HFF-Myc (cell line): ENCODE measurements around the gene WDR73.
"Not testable (repeated sequence)": the region's sequence is repeated elsewhere in the genome, so short reads cannot be mapped to it uniquely, and the experiment has no call there.

Experiments used
- DNase-seq: peaks from one replicate; pipeline ENCODE4 v3.0.0-alpha.2; 2011; ENCODE audit warnings: low read depth; ENCODE audit errors: extremely low read depth
- H3K4me3 ChIP-seq: replicated peaks from 2 replicates; pipeline ENCODE4 v1.5.1; 2011; ENCODE audit warnings: low read depth, mild to moderate bottlenecking, control low read depth, low read length
- TF ChIP-seq, protein P1 (sequence below): IDR thresholded peaks from 2 replicates; pipeline ENCODE4 v1.5.1; 2012; ENCODE audit warnings: mild to moderate bottlenecking, low read depth, low read length, control low read depth; ENCODE audit errors: missing control alignments

WDR73 gene

GRCh38 chr15:84645997-84646396 lies 8.1 kb downstream of the WDR73 start:
- TF ChIP-seq, protein P1, sequence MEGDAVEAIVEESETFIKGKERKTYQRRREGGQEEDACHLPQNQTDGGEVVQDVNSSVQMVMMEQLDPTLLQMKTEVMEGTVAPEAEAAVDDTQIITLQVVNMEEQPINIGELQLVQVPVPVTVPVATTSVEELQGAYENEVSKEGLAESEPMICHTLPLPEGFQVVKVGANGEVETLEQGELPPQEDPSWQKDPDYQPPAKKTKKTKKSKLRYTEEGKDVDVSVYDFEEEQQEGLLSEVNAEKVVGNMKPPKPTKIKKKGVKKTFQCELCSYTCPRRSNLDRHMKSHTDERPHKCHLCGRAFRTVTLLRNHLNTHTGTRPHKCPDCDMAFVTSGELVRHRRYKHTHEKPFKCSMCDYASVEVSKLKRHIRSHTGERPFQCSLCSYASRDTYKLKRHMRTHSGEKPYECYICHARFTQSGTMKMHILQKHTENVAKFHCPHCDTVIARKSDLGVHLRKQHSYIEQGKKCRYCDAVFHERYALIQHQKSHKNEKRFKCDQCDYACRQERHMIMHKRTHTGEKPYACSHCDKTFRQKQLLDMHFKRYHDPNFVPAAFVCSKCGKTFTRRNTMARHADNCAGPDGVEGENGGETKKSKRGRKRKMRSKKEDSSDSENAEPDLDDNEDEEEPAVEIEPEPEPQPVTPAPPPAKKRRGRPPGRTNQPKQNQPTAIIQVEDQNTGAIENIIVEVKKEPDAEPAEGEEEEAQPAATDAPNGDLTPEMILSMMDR = no peak
- no peak for DNase-seq
- H3K4me3 ChIP-seq = no peak overlapping the region

GRCh38 chr15:84645496-84645895 lies 8.6 kb downstream of the WDR73 start:
- DNase-seq = no peak
- H3K4me3 ChIP-seq = no peak overlapping the region
- TF ChIP-seq, protein P1 = no peak

DNA sequence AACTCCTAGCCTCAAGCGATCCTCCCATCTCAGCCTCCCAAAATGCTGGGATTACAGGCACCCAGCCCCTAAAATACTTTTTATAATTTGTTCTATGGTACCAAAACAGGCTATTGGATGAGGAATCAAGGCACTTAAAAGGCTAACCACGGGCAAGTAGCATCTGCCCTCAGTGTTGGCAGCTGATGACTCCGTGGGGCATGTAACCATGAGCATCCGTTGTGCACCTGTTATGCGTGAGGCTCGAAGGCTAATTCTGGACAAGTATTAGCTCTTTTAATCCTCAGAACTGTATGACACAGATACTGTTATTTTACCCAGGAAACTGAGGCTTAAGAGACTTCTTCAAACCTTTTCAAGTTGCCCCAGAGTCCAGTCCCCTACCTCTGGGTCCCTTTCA lies 10.2 kb downstream of the WDR73 start:
- TF ChIP-seq, protein P1 = no peak
- no peak for DNase-seq

DNA sequence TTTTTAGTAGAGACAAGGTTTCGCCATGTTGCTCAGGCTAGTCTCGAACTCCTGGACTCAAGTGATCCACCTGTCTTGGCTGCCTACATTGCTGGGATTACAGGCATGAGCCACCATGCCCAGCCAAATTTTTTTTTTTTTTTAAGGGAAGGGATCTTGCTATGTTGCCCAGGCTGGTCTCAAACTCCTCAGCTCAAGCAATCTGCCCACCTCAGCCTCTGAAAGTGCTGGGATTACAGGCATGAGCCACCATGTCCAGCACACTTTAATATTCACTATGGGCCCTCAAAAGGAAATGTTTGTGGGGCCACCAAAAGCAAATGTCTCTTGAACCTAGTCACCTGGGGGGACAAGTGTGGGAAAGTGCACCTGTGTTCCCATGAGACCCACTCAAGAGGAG lies 11.4 kb downstream of the WDR73 start:
- H3K4me3 ChIP-seq, DNase-seq: not testable (repeated sequence)

More for the DNA sequence above, 10.2 kb downstream of the WDR73 start:
- H3K4me3 ChIP-seq = no peak overlapping the region

GRCh38 chr15:84641871-84642270 lies 12.2 kb downstream of the WDR73 start:
- DNase-seq = not testable (repeated sequence)

DNA sequence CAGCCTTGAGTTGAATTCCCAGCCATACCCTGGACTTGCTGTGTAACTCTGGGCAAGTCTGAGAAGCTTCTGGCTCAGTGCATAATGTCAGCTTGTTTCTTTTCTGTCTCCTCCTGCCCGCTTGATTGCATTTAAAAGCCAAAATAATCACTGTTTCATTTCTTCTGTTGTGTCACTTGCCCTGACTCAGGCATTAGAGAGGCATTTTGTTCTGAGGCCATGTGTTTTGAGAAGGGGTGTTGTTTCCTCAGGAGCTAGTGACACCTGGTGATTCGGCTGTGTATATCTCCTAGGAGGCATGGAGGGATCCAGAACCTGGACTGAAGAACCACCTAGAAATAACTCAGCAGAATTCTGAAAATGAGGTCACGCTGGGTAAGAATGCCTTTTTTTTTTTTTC lies 16.0 kb downstream of the WDR73 start:
- no peak overlapping the region for H3K4me3 ChIP-seq
- TF ChIP-seq, protein P1 = no peak
- DNase-seq = no peak

More at GRCh38 chr15:84641871-84642270, 12.2 kb downstream of the WDR73 start:
- H3K4me3 ChIP-seq = not testable (repeated sequence)

DNA sequence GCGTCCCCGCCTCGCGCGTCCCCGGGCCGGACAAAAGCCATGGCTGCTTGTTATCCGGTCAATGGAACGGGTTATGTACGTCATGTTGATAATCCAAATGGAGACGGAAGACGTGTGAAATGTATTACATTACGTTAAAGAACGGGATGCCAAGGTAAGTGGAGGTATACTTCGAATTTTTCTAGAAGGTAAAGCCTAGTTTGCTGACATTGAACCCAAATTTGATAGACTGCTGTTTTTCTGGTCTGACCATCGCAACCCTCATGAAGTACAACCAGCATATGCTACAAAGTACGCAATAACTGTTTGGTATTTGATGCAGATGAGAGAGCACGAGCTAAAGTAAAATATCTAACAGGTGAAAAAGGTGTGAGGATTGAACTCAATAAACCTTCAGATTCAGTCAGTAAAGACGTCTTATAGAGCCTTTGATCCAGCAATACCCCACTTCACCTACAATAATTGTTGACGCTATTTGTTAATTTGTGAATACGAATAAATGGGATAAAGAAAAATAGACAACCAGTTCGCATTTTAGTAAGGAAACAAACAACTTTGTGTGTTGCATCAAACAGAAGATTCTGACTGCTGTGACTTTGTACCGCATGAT lies 19.8 kb downstream of the WDR73 start:
- H3K4me3 ChIP-seq = peak overlapping the region; percentile 50
- DNase-seq = no peak
- TF ChIP-seq, protein P1 = no peak
